NB4 (cell line): ENCODE data around the gene RUVBL2.
"Not testable (repeated sequence)": the region's sequence is repeated elsewhere in the genome, so short reads cannot be mapped to it uniquely, and the experiment has no call there.

ENCODE experiments used
- MYC ChIP-seq: IDR thresholded peaks from 2 replicates; pipeline ENCODE4 v1.6.1; 2011; ENCODE audit warnings: low read depth, low read length
- POLR2A ChIP-seq: IDR thresholded peaks from 2 replicates; pipeline ENCODE4 v1.6.1; 2011; ENCODE audit warnings: mild to moderate bottlenecking; ENCODE audit not compliant: insufficient read length; ENCODE audit errors: extremely low read depth
- TF ChIP-seq, protein P1 (sequence below): IDR thresholded peaks from one replicate; pipeline ENCODE4 v1.5.1; 2012; ENCODE audit warnings: low read depth, low read length

DNA sequence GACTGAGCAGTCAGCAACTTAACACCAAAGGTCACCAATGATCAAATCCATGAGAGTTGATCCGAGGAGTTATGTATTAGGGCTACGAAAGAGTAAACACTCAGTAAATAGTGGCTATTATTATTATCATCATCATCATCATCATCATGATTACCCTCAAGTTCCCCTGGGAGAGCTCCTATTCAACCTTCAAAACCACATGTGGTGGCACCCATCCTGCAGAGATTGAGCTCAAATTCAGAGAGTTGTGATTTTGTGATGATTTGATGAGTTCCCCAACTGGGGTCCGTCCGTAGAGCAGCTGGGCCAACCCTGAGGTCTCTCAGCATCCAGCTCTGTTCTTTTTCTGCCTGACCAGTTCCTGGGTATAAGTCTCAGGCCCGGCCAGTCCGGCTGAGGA is 31.4 kb downstream of the RUVBL2 start:
- TF ChIP-seq, protein P1, sequence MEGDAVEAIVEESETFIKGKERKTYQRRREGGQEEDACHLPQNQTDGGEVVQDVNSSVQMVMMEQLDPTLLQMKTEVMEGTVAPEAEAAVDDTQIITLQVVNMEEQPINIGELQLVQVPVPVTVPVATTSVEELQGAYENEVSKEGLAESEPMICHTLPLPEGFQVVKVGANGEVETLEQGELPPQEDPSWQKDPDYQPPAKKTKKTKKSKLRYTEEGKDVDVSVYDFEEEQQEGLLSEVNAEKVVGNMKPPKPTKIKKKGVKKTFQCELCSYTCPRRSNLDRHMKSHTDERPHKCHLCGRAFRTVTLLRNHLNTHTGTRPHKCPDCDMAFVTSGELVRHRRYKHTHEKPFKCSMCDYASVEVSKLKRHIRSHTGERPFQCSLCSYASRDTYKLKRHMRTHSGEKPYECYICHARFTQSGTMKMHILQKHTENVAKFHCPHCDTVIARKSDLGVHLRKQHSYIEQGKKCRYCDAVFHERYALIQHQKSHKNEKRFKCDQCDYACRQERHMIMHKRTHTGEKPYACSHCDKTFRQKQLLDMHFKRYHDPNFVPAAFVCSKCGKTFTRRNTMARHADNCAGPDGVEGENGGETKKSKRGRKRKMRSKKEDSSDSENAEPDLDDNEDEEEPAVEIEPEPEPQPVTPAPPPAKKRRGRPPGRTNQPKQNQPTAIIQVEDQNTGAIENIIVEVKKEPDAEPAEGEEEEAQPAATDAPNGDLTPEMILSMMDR = not testable (repeated sequence)
- not testable (repeated sequence) for TF ChIP-seq POLR2A, MYC
